ENCODE data around the gene CBLB.

Gene CBLB

GRCh38 chr3:105845488-105845887 is 23.3 kb downstream of the CBLB start:
- DNase-seq (ENCODE audit: low spot score): no peak

GRCh38 chr3:105844704-105845103 is 24.1 kb downstream of the CBLB start:
- DNase-seq (ENCODE audit: low spot score): no peak

GRCh38 chr3:105843994-105844393 is 24.8 kb downstream of the CBLB start:
- no peak for DNase-seq (ENCODE audit: low spot score)

- no peak for DNase-seq (ENCODE audit: low spot score)
Measured at GRCh38 chr3:105842943-105843342, 25.9 kb downstream of the CBLB start.

GRCh38 chr3:105842449-105842848 is 26.4 kb downstream of the CBLB start:
- DNase-seq (ENCODE audit: low spot score): no peak

GRCh38 chr3:105837947-105838346 is 30.9 kb downstream of the CBLB start:
- no peak for DNase-seq (ENCODE audit: low spot score)

- no peak for DNase-seq (ENCODE audit: low spot score)
Measured at GRCh38 chr3:105837143-105837740, 31.6 kb downstream of the CBLB start.

- no peak for DNase-seq (ENCODE audit: low spot score)
Measured at GRCh38 chr3:105836533-105836932, 32.3 kb downstream of the CBLB start.

- no peak for DNase-seq (ENCODE audit: low spot score)
Measured at GRCh38 chr3:105835606-105836005, 33.2 kb downstream of the CBLB start.

GRCh38 chr3:105834768-105835167 is 34.0 kb downstream of the CBLB start:
- no peak for DNase-seq (ENCODE audit: low spot score)

GRCh38 chr3:105832644-105833043 is 36.2 kb downstream of the CBLB start:
- DNase-seq (ENCODE audit: low spot score): no peak

- no peak for DNase-seq (ENCODE audit: low spot score)
Measured at GRCh38 chr3:105830836-105831235, 38.0 kb downstream of the CBLB start.

- no peak for DNase-seq (ENCODE audit: low spot score)
Measured at GRCh38 chr3:105829871-105830622, 38.8 kb downstream of the CBLB start.

- no peak for DNase-seq (ENCODE audit: low spot score)
Measured at GRCh38 chr3:105829229-105829628, 39.6 kb downstream of the CBLB start.

GRCh38 chr3:105828703-105829102 is 40.1 kb downstream of the CBLB start:
- DNase-seq (ENCODE audit: low spot score): no peak

- peak; percentile 55 for DNase-seq (ENCODE audit: low spot score)
Measured at GRCh38 chr3:105827959-105828358, 40.9 kb downstream of the CBLB start.

GRCh38 chr3:105826778-105827634 is 41.8 kb downstream of the CBLB start:
- DNase-seq (ENCODE audit: low spot score): no peak

GRCh38 chr3:105824129-105824528 is 44.7 kb downstream of the CBLB start:
- DNase-seq (ENCODE audit: low spot score): no peak

GRCh38 chr3:105823149-105823867 is 45.5 kb downstream of the CBLB start:
- peak; percentile 82 for DNase-seq (ENCODE audit: low spot score)

- DNase-seq (ENCODE audit: low spot score): no peak
Measured at GRCh38 chr3:105822171-105823123, 46.4 kb downstream of the CBLB start.

GRCh38 chr3:105821433-105821832 is 47.4 kb downstream of the CBLB start:
- DNase-seq (ENCODE audit: low spot score): no peak
